GM18505 (cell line): ENCODE results near the gene TTC8.
"Not testable (repeated sequence)": the region's sequence is repeated elsewhere in the genome, so short reads cannot be mapped to it uniquely, and the experiment has no call there.

Experiments
- ATAC-seq: cut with Tn5 transposase; IDR thresholded peaks from one replicate; pipeline ENCODE4 v1.9.1; 2021; ENCODE audit not compliant: unreplicated experiment
- POLR2A ChIP-seq: IDR thresholded peaks from 4 replicates; pipeline ENCODE4 v1.6.1; 2011; ENCODE audit warnings: borderline replicate concordance; ENCODE audit not compliant: insufficient read depth, insufficient read length; ENCODE audit errors: extremely low read depth

The TTC8 gene

GRCh38 chr14:88835661-88836060, 11.2 kb downstream of the TTC8 start:
- no peak for ATAC-seq
- no peak for TF ChIP-seq POLR2A

DNA sequence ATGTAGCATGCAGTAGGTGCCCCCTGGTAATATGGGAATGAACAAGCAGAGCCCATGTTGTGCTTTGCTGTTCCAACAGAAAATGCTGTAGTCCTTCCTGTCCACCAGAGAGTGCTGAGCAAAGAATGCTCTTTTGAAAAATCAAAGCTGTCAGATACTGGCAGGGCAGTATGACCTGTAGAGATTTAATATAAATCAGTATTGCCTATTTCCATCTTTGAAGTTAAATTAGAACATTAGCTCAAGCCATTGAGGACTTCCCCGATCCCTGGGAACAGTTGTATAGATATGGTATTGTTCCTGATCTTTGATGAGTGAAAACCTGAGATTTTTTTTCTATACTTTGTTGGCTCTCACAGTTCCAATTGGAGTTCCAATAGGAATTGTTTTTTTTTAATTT, 13.0 kb downstream of the TTC8 start:
- ATAC-seq, result no peak
- TF ChIP-seq POLR2A, result no peak

- TF ChIP-seq POLR2A, result no peak
- ATAC-seq, result no peak
Measured at GRCh38 chr14:88838015-88838414, 13.6 kb downstream of the TTC8 start.

DNA sequence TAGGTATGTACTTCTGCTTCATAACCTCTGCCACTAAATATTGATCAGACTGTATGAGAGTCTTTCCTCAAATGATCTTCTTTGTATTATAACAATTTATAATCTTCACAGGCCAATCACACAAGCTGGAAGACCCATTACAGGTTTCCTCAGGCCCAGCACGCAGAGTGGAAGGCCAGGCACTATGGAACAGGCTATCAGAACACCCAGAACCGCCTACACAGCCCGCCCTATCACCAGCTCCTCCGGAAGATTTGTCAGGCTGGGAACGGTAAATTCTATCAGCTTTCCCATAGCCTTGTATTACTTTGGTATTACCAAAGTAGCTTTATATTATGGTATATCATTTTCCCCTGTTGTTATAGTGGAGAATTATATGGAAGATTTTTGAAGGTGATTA, 16.5 kb downstream of the TTC8 start:
- no peak for TF ChIP-seq POLR2A
- ATAC-seq, result no peak

- TF ChIP-seq POLR2A, result no peak
- no peak for ATAC-seq
Measured at GRCh38 chr14:88841741-88842140, 17.3 kb downstream of the TTC8 start.

GRCh38 chr14:88842414-88842813, 18.0 kb downstream of the TTC8 start:
- no peak for ATAC-seq
- TF ChIP-seq POLR2A, result no peak

DNA sequence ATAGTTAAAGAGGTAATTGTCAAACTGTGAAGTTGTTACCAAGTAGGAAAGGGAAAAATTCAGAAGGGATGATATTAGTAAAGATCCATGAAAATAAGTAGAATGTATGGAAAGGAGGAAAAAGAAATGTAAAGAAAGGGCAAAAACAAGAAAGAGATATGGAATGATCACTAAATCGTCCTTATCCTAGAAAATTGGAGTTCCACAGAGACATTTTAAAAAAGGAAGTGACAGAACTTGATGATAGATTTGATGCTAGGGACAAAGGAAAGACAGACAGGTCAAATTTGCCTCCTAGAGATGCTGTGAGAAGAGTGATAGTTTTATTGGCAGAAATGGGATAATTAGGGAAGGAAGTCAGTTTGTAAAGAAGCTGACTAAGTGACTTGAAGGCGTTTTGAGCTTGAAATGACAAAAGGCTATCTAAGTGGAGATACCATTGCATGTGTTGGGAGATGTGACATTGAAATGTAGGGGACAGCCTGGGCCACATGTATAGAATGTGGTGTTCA, 20.6 kb downstream of the TTC8 start:
- TF ChIP-seq POLR2A, result no peak
- ATAC-seq, result no peak

GRCh38 chr14:88848571-88848970, 24.1 kb downstream of the TTC8 start:
- ATAC-seq, result no peak
- TF ChIP-seq POLR2A, result no peak

DNA sequence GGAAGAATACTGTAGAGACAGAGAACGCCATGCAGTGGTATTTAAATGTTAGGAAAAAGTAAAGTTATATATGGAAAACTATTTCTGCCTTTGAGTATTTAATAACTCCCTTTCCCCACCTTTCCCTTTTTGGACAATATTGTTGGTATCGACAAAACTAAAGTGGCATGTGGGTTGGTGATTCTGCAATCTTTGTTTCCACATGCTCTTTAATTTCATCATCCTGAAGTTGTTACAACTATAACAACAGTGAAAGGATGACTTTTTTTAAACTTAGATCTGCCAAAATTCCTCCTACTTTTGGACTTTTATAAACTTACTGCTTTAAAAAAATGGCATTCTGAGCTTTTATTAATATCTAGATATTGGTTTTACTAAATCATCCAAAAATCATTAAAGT, 25.3 kb downstream of the TTC8 start:
- TF ChIP-seq POLR2A, result no peak
- ATAC-seq, result no peak

GRCh38 chr14:88851587-88851986, 27.1 kb downstream of the TTC8 start:
- ATAC-seq, result no peak

DNA sequence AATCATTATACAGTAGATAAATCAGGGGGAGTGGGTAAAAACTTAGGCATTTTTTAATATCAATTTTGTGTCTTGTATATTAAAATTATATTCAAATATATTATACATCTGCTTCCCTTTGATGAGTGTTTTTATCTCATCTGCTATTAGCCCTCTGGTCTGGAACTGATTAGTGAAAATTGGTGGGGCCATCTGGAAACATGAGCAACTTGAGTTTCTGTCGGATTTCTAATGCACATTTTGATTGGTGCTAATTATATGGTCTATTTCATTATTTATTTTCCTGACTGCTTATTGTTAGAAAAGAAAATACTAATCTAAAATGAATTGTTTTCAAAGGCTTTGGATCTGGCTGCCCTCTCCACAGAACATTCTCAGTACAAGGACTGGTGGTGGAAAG, 28.2 kb downstream of the TTC8 start:
- TF ChIP-seq POLR2A, result no peak
- ATAC-seq, result no peak

More at GRCh38 chr14:88851587-88851986, 27.1 kb downstream of the TTC8 start:
- TF ChIP-seq POLR2A, result no peak

GRCh38 chr14:88853129-88853528, 28.7 kb downstream of the TTC8 start:
- no peak for TF ChIP-seq POLR2A
- ATAC-seq, result no peak

- ATAC-seq, result no peak
- TF ChIP-seq POLR2A, result no peak
Measured at GRCh38 chr14:88856786-88857366, 32.4 kb downstream of the TTC8 start.

GRCh38 chr14:88857861-88858260, 33.4 kb downstream of the TTC8 start:
- ATAC-seq, result not testable (repeated sequence)

DNA sequence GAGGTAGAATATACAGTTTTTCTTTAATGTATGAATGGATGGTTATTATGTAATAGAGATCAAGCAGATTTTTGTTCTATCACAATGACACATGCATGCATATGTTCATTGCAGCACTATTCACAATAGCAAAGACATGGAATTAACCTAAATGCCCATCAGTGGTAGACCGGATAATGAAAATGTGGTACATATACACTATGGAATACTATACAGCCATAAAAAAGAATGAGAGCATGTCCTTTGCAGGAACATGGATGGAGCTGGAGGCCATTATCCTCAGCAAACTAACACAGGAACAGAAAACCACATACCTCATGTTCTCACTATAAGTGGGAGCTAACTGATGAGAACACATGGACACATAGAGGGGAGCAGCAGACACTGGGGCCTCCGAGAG, 34.7 kb downstream of the TTC8 start:
- ATAC-seq, result not testable (repeated sequence)
